Measurements from ENCODE around the gene SCAF8.

- TF ChIP-seq CTCF (conservative IDR thresholded peaks at IDR 0.05; ENCODE audit: low read depth, low read length) (no peak), ELK1 (IDR thresholded peaks at IDR 0.05; ENCODE audit: borderline replicate concordance, low read depth, low read length) (no peak), POLR2A (IDR thresholded peaks at IDR 0.05; ENCODE audit: low read depth, low read length) (no peak), MXI1 (IDR thresholded peaks at IDR 0.05; ENCODE audit: borderline replicate concordance, low read depth, low read length) (no peak)
Observed at GRCh38 chr6:154847318-154847717, 114.1 kb downstream of the SCAF8 start.
